ENCODE data around the gene C11orf86. TPM values are rescaled to one million over a fixed set of nuclear protein-coding genes. Genes with fewer than 3 reads are reported as not detected.

The C11orf86 gene, protein sequence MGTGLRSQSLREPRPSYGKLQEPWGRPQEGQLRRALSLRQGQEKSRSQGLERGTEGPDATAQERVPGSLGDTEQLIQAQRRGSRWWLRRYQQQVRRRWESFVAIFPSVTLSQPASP
- not detected in 2 replicates for total RNA-seq

DNA sequence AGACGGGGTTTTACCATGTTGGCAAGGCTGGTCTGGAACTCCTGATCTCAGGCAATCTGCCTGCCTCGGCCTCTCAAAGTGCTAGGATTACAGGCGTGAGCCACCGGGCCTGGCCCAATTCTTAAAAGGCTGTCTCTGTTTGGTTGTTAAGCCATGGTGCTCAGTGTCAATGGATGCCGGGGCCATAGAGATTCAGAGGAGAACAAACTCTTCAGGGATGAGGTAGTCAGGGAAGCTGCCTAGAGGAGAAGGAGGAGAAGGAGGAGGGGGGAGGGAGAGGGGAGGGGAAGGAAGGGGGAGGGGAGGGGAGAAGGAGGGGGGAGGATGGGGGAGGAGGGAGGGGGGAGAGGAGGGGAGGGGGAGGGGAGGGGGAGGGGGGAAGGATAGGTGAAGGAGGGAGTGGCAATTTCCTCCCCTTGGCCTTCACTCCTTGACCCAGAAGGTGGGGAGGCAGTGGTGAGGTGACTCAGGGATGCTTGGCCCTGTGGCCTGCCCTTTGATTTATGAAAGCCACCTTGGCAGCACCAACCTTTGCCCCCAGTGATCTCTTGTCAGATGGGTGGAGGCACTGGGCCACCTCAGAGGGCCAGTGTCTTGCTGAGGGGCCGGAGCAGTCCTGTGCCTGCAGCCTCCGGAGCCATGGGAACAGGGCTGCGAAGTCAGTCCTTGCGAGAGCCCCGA lies at the start of gene C11orf86:
Gene C11orf86, plus strand, starts transcription at position 581 of the 681 bp plus-strand sequence. Its CDS starts 59 bp downstream, at position 640.

DNA sequence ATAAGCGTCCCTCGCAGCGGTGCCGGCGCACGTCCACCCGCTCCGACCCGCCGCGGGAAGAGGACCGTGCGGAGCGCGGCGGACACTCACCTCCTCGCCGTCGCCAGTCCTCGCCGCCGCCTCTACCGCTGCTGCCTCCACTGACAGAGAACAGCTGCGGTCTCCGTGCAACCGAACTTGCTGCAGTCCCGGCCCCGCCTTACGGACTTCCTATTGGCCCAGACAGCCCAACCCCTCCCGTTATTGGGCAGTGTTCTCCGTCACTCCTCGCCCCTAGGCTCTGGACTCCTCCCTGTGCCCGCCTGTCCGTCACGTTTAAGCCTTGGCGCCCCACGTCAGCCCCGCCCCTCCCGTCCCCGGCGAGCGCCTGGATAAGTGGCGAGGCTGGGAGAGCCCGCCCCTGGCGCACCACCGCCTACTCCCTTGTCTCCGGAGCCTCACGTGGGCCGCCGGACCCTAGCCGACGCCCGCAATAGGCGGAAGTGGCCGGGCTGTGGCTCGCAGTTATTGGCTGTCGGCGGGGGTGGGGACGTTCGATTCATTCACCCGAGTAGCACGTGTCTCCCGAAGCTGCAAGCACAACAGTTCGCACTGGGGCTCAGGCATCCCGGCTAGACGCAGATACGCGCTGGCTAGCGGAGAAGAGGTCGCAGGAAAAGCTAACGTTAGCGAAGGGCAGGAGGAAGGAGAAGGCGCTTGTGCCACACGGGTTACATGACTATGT lies 16.7 kb upstream of the C11orf86 start, which contains the start of gene PC:
Gene PC, minus strand, starts transcription at position 152 of the 724 bp plus-strand sequence. CDS start 86,224 bp downstream, outside the sequence.

DNA sequence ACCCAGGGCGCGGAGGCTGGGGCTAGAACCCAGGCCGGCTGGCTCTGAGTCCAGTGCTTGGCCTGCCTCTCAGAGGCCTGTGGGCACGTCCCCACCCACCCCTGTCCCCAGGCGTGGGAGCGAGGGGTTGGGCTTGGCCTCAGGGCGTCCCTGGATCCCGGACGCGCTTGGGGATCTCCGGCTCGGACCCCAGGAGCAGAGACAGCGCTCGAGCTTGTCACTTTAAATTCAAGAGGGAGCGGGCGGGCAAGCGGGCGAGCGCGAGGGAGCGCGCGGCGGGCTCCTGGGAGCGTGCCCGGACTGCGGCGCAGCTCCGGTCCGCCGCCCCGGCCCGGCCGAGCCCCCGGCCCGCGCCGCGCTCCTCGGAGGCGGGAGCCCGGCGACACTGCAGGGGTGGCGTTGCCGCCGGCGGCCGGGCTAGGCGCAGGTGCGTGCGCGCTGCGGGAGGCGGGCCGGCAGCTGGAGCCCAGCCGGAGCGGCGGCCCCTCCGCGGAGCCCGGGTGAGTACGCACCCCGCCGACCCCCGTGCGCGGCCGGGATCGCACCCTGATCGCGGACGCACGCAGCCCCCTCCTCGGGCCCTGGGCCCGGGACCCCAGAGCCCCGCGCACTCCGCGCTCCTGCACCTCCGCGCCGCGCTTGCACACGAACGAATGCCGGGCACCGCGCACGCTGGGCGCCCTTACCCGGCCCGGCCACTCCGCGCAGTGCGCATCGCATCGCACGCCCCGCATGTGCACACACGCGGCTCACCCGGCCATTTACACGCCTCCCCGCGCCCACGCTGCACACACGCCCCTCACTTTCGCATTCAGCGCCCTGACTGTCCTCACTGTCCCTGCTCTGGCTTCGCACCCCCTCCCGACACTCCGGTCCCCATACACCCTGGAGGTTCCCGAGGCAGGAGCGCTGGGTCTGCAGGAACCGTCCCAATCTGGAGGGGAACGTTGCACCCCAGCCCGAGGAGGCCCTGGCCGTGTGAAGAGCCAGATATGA lies 48.2 kb downstream of the C11orf86 start, which contains the start of gene SYT12:
Gene SYT12, plus strand, starts transcription at position 174 of the 996 bp plus-strand sequence. CDS start 7,011 bp downstream, outside the sequence.

Other genes with a start within 250 kb of the C11orf86 start
- 0.16 TPM in 1 of 2 replicates, not detected in the other for gene SPTBN2, start 246.1 kb upstream of the C11orf86 start, total RNA-seq
- gene RCE1, start 131.9 kb upstream of the C11orf86 start, total RNA-seq: 14.8 and 15.9 TPM in 2 replicates
- gene LRFN4, start 118.2 kb upstream of the C11orf86 start, total RNA-seq: 17.3 and 18.1 TPM in 2 replicates
- 24.8 and 25.1 TPM in 2 replicates for gene PC, start 16.9 kb upstream of the C11orf86 start, total RNA-seq
- gene SYT12, start 47.8 kb downstream of the C11orf86 start, total RNA-seq: under 0.01 and 0.97 TPM in 2 replicates
- 8.1 and 11.5 TPM in 2 replicates for gene RHOD, start 81.5 kb downstream of the C11orf86 start, total RNA-seq
- 23.6 and 44.1 TPM in 2 replicates for gene KDM2A, start 144.0 kb downstream of the C11orf86 start, total RNA-seq

All from cardiac atrium fibroblast (primary cell).